Adipocyte (in vitro differentiated cells): ENCODE results near the gene CCL23.
"Not testable (repeated sequence)": the region's sequence is repeated elsewhere in the genome, so short reads cannot be mapped to it uniquely, and the experiment has no call there.

Experiments
- DNase-seq: peaks from one replicate; pipeline ENCODE4 v3.0.0-alpha.2; 2015; ENCODE audit warnings: low read depth
- H3K27me3 ChIP-seq: replicated peaks from 2 replicates; pipeline ENCODE4 v1.7.0; 2013; ENCODE audit warnings: mild to moderate bottlenecking, low read length, moderate library complexity; ENCODE audit not compliant: control insufficient read depth, insufficient read depth
- H3K36me3 ChIP-seq: 2 replicates; pipeline ENCODE4 v1.7.0; 2013; ENCODE audit warnings: low read length, mild to moderate bottlenecking, moderate library complexity; ENCODE audit not compliant: control insufficient read depth, insufficient read depth, severe bottlenecking
- H3K4me1 ChIP-seq: 2 replicates; pipeline ENCODE4 v1.7.0; 2013; ENCODE audit warnings: mild to moderate bottlenecking, low read length, moderate library complexity; ENCODE audit not compliant: control insufficient read depth, insufficient read depth
- H3K4me3 ChIP-seq: 2 replicates; pipeline ENCODE4 v1.7.0; 2013; ENCODE audit warnings: mild to moderate bottlenecking, low read length, moderate library complexity
- H3K9ac ChIP-seq: 2 replicates; pipeline ENCODE4 v1.7.0; 2013; ENCODE audit warnings: mild to moderate bottlenecking, low read length, moderate library complexity
- H3K9me3 ChIP-seq: 2 replicates; pipeline ENCODE4 v1.7.0; 2013; ENCODE audit warnings: mild to moderate bottlenecking, low read length, moderate library complexity; ENCODE audit not compliant: control insufficient read depth

CCL23 gene

DNA sequence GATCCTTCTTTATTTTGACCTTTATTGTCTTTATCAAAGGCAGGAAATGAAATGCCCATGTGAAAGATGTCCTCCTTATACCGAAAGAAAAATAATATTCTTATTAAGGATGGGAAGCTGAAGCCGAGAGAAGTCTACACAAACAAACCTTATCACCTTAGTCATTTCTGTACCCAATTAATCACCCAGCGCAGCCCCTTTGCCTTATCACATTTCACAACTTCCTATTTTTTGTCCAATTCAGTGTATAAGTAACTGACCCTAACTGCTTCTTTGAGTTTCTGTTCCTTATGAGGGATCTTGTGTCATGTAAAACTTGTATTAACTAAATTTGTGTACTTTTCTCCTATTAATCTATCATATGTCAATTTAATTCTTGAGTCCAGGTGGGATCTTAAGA, 16.4 kb upstream of the CCL23 start:
- Histone ChIP-seq H3K4me3 (no peak overlapping the region), H3K9me3 (peaks cover 3% of the 10 kb centered on the region), H3K4me1 (no peaks in the 10 kb centered on the region), H3K36me3 (no peaks in the 10 kb centered on the region), H3K9ac (no peak overlapping the region), H3K27me3 (peaks cover 26% of the 10 kb centered on the region)
- DNase-seq = no peak

DNA sequence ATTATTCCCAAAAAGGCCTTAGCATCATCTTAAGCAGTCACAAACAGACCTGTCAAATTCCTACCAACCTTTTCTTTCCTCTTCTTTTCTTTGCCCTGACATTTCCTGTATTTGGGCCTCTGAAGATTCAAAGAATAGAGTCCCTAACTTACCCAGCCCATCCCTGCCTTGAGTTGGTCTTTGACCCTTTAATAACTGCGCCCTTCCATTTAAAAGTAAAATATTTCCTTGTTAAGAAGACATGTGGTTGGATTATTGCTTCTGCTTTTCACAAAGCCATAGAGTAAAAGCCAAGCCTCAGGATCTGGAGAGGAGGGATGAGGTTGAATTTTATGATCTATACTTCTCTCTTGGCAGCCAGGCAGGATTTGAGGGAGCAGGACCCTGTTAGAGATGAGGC, 13.2 kb upstream of the CCL23 start:
- H3K9ac ChIP-seq = no peak overlapping the region
- no peaks in the 10 kb centered on the region for H3K4me1 ChIP-seq
- H3K27me3 ChIP-seq = peaks cover 33% of the 10 kb centered on the region
- peaks cover 3% of the 10 kb centered on the region for H3K9me3 ChIP-seq
- DNase-seq = no peak
- no peak overlapping the region for H3K4me3 ChIP-seq
- H3K36me3 ChIP-seq = no peaks in the 10 kb centered on the region

DNA sequence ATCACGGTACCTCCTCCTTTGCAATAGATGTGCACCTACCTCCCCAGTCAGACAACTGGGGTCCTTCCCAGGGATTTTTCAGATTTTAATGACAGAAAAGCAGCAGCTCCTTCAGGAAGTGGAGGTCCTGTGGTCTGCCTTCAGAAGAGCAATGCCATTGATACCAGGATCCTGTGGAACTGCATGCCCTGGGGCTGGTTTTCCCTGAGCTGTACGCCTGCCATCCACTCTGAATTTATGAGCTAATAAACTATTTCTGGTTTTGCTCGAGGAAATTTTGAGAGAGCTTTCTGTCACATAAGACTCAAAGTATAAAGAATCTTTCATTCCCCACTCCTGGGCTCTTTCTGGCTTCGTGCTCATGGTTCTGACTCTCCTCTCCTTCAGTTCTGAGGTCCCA, 10.0 kb upstream of the CCL23 start:
- Histone ChIP-seq H3K9ac (no peak overlapping the region), H3K4me1 (no peaks in the 10 kb centered on the region)

DNA sequence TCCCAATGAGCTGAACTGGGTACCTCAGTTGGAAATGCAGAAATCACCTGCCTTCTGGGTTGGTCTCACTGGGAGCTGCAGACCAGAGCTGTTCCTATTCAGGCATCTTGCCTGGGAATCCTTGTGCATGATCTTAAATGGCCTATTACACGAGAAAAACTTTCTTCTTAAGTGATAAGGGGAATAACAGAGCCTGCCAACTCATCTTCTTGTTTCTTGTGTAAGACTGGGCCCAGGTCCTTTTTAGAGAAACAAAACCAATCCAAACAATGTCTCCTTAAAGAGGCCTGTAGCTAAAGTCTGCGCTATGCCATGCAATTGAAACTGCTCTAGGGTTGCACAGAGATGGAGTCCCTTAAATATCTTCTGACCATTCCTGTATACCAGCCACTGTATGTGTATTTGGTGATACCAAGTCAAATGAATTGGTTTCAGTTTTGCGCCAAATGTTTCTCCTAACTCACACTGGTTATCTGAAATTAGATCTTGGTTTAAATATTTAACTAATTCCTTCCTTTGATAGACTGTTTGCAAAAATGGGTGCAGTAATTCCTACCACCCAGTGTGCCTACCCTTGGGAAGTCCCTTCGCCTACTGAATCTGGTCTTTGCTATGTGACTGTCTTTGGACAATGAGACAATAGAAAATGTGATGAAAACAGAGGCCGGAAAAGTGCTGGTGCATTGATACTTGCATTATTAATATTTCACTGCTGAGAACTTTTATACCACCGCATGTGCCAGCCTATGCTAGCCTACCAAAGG, 6.5 kb upstream of the CCL23 start:
- Histone ChIP-seq H3K36me3 (no peaks in the 10 kb centered on the region), H3K4me1 (no peaks in the 10 kb centered on the region), H3K9ac (no peak overlapping the region), H3K27me3 (peaks cover 16% of the 10 kb centered on the region), H3K9me3 (no peaks in the 10 kb centered on the region), H3K4me3 (no peak overlapping the region)
- DNase-seq = no peak

More for the DNA sequence above, 10.0 kb upstream of the CCL23 start:
- Histone ChIP-seq H3K36me3 (no peaks in the 10 kb centered on the region), H3K9me3 (peaks cover 3% of the 10 kb centered on the region), H3K27me3 (peaks cover 29% of the 10 kb centered on the region), H3K4me3 (no peak overlapping the region)
- DNase-seq = no peak

DNA sequence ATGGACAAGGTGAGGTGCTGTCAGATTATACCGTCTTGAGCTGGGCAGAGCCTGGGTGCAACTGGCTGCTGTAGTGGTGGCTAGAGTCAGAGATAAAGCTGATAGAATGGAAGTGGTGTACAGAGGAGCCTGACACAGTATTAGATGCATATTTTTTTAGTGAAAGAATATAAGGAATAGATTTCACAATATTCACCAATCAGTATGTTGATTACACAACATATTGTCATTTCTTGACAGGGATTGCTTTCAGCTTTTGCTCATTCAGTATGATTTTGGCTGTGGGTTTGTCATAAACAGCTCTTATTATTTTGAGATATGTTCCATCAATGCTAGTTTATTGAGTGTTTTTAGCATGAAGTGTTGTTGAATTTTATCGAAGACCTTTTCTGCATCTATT, 1.7 kb upstream of the CCL23 start:
- H3K27me3 ChIP-seq = peaks cover 19% of the 10 kb centered on the region
- no peak overlapping the region for H3K9ac ChIP-seq
- no peak for DNase-seq
- H3K9me3 ChIP-seq = no peaks in the 10 kb centered on the region
- H3K4me1 ChIP-seq = no peaks in the 10 kb centered on the region
- H3K4me3 ChIP-seq = no peak overlapping the region
- H3K36me3 ChIP-seq = no peaks in the 10 kb centered on the region

DNA sequence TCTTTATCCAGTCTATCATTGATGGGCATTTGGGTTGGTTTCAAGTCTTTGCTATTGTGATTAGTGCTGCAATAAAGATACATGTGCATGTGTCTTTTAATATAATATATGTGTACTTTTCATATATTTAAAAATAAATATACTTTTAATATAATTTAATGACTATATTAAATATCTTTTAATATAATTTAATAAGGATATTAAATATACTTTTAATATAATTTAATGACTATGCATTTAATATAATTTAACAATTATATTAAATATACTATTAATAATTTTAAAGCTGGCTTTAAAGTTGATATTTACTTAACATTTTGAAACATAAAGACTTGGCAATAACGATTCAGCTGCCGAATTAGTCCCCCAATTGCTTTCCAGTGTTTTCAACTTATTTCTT, 1.2 kb downstream of the CCL23 start:
- no peak for DNase-seq
- Histone ChIP-seq H3K27me3 (peaks cover 40% of the 10 kb centered on the region), H3K4me3 (no peak overlapping the region), H3K9me3 (peaks cover 14% of the 10 kb centered on the region), H3K9ac (no peak overlapping the region), H3K36me3 (no peaks in the 10 kb centered on the region), H3K4me1 (no peaks in the 10 kb centered on the region)

DNA sequence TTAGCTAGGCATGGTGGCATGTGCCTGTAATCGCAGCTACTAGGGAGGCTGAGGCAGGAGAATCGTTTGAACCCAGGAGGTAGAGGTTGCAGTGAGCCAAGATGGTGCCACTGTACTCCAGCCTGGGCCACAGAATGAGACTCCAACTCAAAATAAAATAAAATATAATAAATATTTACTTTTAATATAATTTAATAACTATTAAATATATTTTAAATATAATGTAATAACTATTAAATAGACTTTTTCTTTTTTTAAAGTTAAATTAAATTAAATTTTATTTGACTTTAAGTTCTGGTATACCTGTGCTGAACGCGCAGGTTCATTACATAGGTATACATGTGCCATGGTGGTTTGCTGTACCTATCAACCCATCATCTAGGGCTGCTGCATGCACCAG, 1.9 kb downstream of the CCL23 start:
- not testable (repeated sequence) for H3K4me1 ChIP-seq, H3K4me3 ChIP-seq, DNase-seq, H3K9ac ChIP-seq, H3K36me3 ChIP-seq
- Histone ChIP-seq H3K9me3 (peaks cover 15% of the 10 kb centered on the region), H3K27me3 (peaks cover 46% of the 10 kb centered on the region)

DNA sequence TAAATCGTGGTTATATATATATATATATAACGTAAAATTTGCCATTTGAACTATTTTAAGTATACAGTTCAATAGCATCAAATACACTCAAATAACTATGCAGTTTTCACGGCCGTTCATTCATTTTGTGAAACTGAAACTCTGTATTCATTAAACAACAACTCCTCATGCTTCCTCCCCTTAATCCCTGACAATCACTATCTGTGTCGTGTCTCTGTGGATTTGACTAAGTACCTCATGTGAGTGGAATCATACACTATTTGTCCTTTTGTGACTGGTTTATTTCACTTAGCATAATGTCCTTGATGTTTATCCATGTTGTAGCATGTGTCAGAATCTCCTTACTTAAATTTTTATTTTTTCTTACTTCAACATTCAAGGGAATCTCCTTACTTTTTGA, 2.8 kb downstream of the CCL23 start:
- no peaks in the 10 kb centered on the region for H3K36me3 ChIP-seq

DNA sequence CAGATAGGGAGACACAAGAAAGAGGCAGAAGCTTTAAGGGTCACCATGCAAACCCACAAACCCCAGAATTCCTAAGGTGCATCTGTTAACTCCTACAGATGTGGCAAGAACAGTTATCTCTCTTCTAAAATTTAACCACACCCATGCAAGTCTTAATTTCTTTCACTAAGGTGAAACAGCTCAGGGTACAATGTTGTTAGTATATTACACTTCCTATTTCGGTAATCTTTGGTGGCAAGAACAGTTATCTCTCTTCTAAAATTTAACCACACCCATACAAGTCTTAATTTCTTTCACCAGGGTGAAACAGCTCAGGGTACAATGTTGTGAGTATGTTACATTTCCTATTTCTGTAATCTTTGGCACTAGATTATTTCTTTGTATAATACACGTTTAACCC, 6.6 kb downstream of the CCL23 start:
- H3K9ac ChIP-seq = no peak overlapping the region
- no peaks in the 10 kb centered on the region for H3K4me1 ChIP-seq
- no peak for DNase-seq
- peaks cover 18% of the 10 kb centered on the region for H3K9me3 ChIP-seq
- no peaks in the 10 kb centered on the region for H3K36me3 ChIP-seq
- H3K4me3 ChIP-seq = no peak overlapping the region
- H3K27me3 ChIP-seq = peaks cover 50% of the 10 kb centered on the region

More for the DNA sequence above, 2.8 kb downstream of the CCL23 start:
- Histone ChIP-seq H3K9ac (no peak overlapping the region), H3K27me3 (peaks cover 53% of the 10 kb centered on the region), H3K4me1 (no peaks in the 10 kb centered on the region), H3K4me3 (no peak overlapping the region), H3K9me3 (peaks cover 15% of the 10 kb centered on the region)
- no peak for DNase-seq

DNA sequence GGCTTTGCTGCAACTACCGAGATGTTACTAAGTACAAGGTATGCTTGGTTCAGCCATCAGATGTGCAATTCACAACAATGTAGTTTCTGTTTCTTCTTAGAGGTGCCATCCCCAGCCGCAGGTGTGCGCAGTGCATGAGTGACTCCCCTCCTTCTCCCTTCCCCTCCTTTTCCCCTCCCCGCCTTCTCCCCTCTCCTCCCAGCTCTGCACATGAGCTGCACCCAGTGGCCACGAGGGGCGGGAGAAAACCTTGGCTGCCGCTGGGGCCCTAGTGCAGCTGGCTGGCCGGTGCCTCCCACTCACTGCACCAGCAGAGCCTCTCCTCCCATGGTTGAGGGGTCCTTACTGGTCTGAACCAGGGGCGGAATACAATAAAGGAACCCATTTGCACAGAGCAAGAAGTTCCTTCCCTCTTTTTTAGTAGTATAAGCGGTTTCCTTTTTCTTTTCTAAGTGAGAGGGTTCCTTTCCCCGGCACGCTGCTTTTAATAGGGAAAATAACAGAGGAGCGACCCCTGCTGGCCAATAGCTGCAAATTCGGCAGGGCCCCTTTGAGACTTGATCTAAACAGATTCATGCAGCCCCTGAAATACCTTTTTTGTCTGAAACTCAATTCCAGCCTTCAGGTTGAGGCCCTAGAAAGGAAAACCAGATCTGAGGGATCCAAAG, 8.6 kb downstream of the CCL23 start:
- peaks cover 18% of the 10 kb centered on the region for H3K9me3 ChIP-seq
- no peak for DNase-seq
- H3K27me3 ChIP-seq = peaks cover 60% of the 10 kb centered on the region
- H3K4me1 ChIP-seq = no peaks in the 10 kb centered on the region
- H3K4me3 ChIP-seq = no peak overlapping the region
- no peaks in the 10 kb centered on the region for H3K36me3 ChIP-seq
- no peak overlapping the region for H3K9ac ChIP-seq

DNA sequence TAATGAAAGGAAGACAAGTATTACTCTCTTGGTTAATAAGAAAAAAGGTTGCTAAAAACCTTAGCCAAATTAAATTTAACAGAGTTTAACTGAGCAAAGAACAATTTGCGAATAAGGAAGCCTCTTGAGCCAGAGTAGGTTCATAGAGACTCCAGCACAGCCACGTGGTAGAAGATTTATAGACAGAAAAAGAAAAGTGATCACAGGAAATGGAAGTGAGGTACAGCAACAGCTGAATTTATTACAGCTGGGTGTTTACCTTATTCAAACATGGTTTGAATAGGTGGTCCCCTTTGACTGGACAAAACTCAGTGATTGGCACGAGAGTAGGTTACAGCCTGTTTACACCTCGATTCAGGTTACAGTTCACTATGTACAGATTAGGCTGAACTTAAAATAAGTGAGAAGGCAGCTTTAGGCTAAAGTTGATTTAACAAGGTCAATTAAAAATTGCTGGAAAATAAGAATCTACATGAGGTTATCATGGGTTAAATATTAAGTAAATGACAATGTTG, 13.1 kb downstream of the CCL23 start:
- no peak for DNase-seq
- peaks cover 43% of the 10 kb centered on the region for H3K27me3 ChIP-seq
- no peaks in the 10 kb centered on the region for H3K36me3 ChIP-seq
- no peak overlapping the region for H3K9ac ChIP-seq
- no peak overlapping the region for H3K4me3 ChIP-seq
- no peaks in the 10 kb centered on the region for H3K4me1 ChIP-seq
- peaks cover 3% of the 10 kb centered on the region for H3K9me3 ChIP-seq
